HG03457 (cell line): Measurements from ENCODE around the gene EXT2.
A peak's percentile ranks its signal among the peaks of the same experiment; 100 is the strongest.

Source experiments
- ATAC-seq: cut with Tn5 transposase; IDR thresholded peaks from one replicate; pipeline ENCODE4 v1.9.1; 2021; ENCODE audit warnings: moderate number of reproducible peaks; ENCODE audit not compliant: unreplicated experiment

Gene EXT2

GRCh38 chr11:44095506-44096359 lies at the start of gene EXT2:
TSS of gene EXT2 (plus strand) at chr11:44095678. CDS start at chr11:44107713, 12,035 bp downstream.
- peak; percentile 82 for ATAC-seq

- ATAC-seq: no peak
Observed at GRCh38 chr11:44046182-44046581, 49.3 kb upstream of the EXT2 start.

- no peak for ATAC-seq
Observed at GRCh38 chr11:44047298-44047697, 48.2 kb upstream of the EXT2 start.

- ATAC-seq: no peak
Observed at GRCh38 chr11:44047931-44048431, 47.5 kb upstream of the EXT2 start, which contains the start of gene ACCSL. TSS of gene ACCSL (plus strand) at chr11:44047981. CDS start at chr11:44048037, 56 bp downstream.

- no peak for ATAC-seq
Observed at GRCh38 chr11:44049832-44050231, 45.6 kb upstream of the EXT2 start.

GRCh38 chr11:44051171-44051570 lies 44.3 kb upstream of the EXT2 start:
- no peak for ATAC-seq

- no peak for ATAC-seq
Observed at GRCh38 chr11:44057340-44057739, 38.1 kb upstream of the EXT2 start.

- no peak for ATAC-seq
Observed at GRCh38 chr11:44058275-44058674, 37.2 kb upstream of the EXT2 start.

GRCh38 chr11:44065161-44065661 lies 30.3 kb upstream of the EXT2 start:
- no peak for ATAC-seq

GRCh38 chr11:44065841-44066731 lies 29.4 kb upstream of the EXT2 start, which contains the start of gene ACCS:
TSS of gene ACCS (plus strand) at chr11:44066270. CDS start at chr11:44067628, 1,358 bp downstream.
- ATAC-seq: peak; percentile 95

- no peak for ATAC-seq
Observed at GRCh38 chr11:44066732-44067141, 28.7 kb upstream of the EXT2 start.

- ATAC-seq: no peak
Observed at GRCh38 chr11:44067266-44067665, 28.2 kb upstream of the EXT2 start.

GRCh38 chr11:44068180-44068579 lies 27.3 kb upstream of the EXT2 start:
- no peak for ATAC-seq

- no peak for ATAC-seq
Observed at GRCh38 chr11:44071157-44071556, 24.3 kb upstream of the EXT2 start.

- no peak for ATAC-seq
Observed at GRCh38 chr11:44072757-44073658, 22.5 kb upstream of the EXT2 start.

- no peak for ATAC-seq
Observed at GRCh38 chr11:44078794-44079193, 16.7 kb upstream of the EXT2 start.

GRCh38 chr11:44079376-44079775 lies 16.1 kb upstream of the EXT2 start:
- no peak for ATAC-seq

GRCh38 chr11:44080951-44081350 lies 14.5 kb upstream of the EXT2 start:
- no peak for ATAC-seq

GRCh38 chr11:44082645-44083044 lies 12.8 kb upstream of the EXT2 start:
- ATAC-seq: no peak

GRCh38 chr11:44083433-44083832 lies 12.0 kb upstream of the EXT2 start:
- no peak for ATAC-seq
